GM18870 (cell line): ENCODE results near the gene ACTN2.

ENCODE experiments used
- ATAC-seq: cut with Tn5 transposase; IDR thresholded peaks from one replicate; pipeline ENCODE4 v1.9.1; 2021; ENCODE audit warnings: moderate library complexity; ENCODE audit not compliant: unreplicated experiment

ACTN2 gene

GRCh38 chr1:236812334-236813030 lies 126.2 kb downstream of the ACTN2 start:
- no peak for ATAC-seq
